ENCODE data around the gene OR2A14. TPM values are rescaled to one million over a fixed set of nuclear protein-coding genes. Genes with fewer than 3 reads are reported as not detected.
"Not testable (repeated sequence)": the region's sequence is repeated elsewhere in the genome, so short reads cannot be mapped to it uniquely, and the experiment has no call there.

OR2A14 gene
- polyA plus RNA-seq, 1 donor (not counting 4 experiments of a cell fraction or from before 2014, with no cell fraction given) = not detected

DNA sequence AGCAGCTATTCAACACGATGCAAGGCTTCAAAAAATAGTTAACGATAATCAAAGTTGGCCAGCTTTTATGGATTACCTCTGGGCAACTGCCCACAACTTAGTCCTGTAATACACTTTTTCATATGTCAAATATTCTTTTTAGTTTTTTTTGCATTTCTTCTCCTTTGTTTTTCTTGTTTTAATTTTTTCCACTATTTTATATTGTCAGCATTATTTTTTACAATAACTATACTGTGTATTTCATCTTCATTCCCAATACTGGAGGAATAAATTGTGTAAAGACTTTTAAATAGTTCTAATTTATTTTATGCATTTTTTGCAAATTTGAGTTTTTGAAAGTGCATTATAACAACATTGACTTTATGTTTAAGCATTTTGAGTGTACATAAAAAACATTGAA is 41.8 kb downstream of the OR2A14 start:
- H3K9me1 ChIP-seq (ENCODE audit: control insufficient read depth, extremely low read depth, insufficient read depth, low read length) = no peaks in the 10 kb centered on the region
- H3K27ac ChIP-seq (ENCODE audit: control insufficient read depth, insufficient read depth, low read length) = no peak overlapping the region
- TF ChIP-seq, protein P1, sequence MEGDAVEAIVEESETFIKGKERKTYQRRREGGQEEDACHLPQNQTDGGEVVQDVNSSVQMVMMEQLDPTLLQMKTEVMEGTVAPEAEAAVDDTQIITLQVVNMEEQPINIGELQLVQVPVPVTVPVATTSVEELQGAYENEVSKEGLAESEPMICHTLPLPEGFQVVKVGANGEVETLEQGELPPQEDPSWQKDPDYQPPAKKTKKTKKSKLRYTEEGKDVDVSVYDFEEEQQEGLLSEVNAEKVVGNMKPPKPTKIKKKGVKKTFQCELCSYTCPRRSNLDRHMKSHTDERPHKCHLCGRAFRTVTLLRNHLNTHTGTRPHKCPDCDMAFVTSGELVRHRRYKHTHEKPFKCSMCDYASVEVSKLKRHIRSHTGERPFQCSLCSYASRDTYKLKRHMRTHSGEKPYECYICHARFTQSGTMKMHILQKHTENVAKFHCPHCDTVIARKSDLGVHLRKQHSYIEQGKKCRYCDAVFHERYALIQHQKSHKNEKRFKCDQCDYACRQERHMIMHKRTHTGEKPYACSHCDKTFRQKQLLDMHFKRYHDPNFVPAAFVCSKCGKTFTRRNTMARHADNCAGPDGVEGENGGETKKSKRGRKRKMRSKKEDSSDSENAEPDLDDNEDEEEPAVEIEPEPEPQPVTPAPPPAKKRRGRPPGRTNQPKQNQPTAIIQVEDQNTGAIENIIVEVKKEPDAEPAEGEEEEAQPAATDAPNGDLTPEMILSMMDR (optimal IDR thresholded peaks at IDR 0.05 in 1 of 3, IDR thresholded peaks at IDR 0.05 in 1 of 3, conservative IDR thresholded peaks at IDR 0.05 in 1 of 3; ENCODE audit: extremely low read depth in 1 of 3, insufficient read depth in 2 of 3, low read length in 3 of 3) = no peak
- TF ChIP-seq EZH2 (IDR thresholded peaks at IDR 0.05; ENCODE audit: low read length) = no peak
- H3K4me3 ChIP-seq (ENCODE audit: control insufficient read depth in 2 of 3, extremely low read depth in 1 of 3, insufficient read depth in 2 of 3, low read depth in 1 of 3, low read length in 3 of 3) = no peak overlapping the region
- no peaks in the 10 kb centered on the region for H3K9me3 ChIP-seq (ENCODE audit: control insufficient read depth, low read depth, low read length)
- H3K27me3 ChIP-seq (ENCODE audit: control insufficient read depth, extremely low read depth, insufficient read depth, low read length) = no peaks in the 10 kb centered on the region
- FAIRE-seq (no peak), DNase-seq (ENCODE audit: low read depth, low spot score) (no peak)
- no peak overlapping the region for H3K9ac ChIP-seq (ENCODE audit: control insufficient read depth, extremely low read depth, insufficient read depth, low read length)
- H3K4me1 ChIP-seq (ENCODE audit: control insufficient read depth, extremely low read depth, insufficient read depth, low read length) = no peaks in the 10 kb centered on the region
- dilution Hi-C loops (cut with MboI; ENCODE audit: extremely low pct_ligation_motif_present, low sequenced_read_pairs) = no loop called here
- no peak overlapping the region for H2AFZ ChIP-seq (ENCODE audit: control insufficient read depth, low read length)
- H3K79me2 ChIP-seq (ENCODE audit: control insufficient read depth, insufficient read depth, low read length) = no peaks in the 10 kb centered on the region
- H3K4me2 ChIP-seq (ENCODE audit: control insufficient read depth, extremely low read depth, insufficient read depth, low read depth, low read length) = no peak overlapping the region
- no peaks in the 10 kb centered on the region for H4K20me1 ChIP-seq (ENCODE audit: control insufficient read depth, extremely low read depth, insufficient read depth, low read length)
- H3K36me3 ChIP-seq (ENCODE audit: control insufficient read depth in 2 of 2, extremely low read depth in 1 of 2, insufficient read depth in 2 of 2, low read length in 2 of 2) = no peaks in the 10 kb centered on the region

DNA sequence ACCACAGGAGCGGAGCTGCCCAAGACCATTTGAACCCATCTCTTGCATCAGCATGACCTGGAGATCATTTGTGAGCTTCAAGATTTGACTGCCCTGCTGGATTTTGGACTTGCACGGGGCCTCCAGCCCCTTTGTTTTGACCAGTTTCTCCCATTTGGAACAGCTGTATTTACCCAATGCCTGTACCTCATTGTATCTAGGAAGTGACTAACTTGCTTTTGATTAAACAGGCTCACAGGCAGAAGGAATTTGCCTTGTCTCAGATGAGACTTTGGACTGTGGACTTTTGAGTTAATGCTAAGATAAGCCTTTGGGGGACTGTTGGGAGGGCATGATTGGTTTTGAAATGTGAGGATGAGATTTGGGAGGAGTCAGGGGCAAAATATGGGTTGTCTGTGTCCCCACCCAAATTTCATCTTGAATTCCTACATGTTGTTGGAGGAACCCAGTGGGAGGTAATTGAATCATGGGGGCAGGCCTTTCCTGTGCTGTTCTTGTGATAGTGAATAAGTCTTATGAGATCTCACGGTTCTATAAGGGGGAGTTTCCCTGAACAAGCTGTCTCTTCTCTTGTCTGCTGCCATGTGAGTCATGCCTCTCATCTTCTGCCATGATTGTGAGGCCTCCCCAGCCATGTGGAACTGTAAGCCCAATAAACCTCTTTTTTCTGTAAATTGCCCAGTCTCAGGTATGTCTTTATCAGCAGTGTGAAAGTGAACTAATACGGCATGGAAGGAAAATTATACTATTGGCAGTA is 48.8 kb downstream of the OR2A14 start:
- FAIRE-seq; H3K4me3 ChIP-seq (ENCODE audit: control insufficient read depth in 2 of 3, extremely low read depth in 1 of 3, insufficient read depth in 2 of 3, low read depth in 1 of 3, low read length in 3 of 3); H3K4me1 ChIP-seq (ENCODE audit: control insufficient read depth, extremely low read depth, insufficient read depth, low read length); H3K27me3 ChIP-seq (ENCODE audit: control insufficient read depth, extremely low read depth, insufficient read depth, low read length); H3K27ac ChIP-seq (ENCODE audit: control insufficient read depth, insufficient read depth, low read length); H3K9me1 ChIP-seq (ENCODE audit: control insufficient read depth, extremely low read depth, insufficient read depth, low read length); DNase-seq (ENCODE audit: low read depth, low spot score); H2AFZ ChIP-seq (ENCODE audit: control insufficient read depth, low read length); H3K79me2 ChIP-seq (ENCODE audit: control insufficient read depth, insufficient read depth, low read length); H3K9ac ChIP-seq (ENCODE audit: control insufficient read depth, extremely low read depth, insufficient read depth, low read length); H3K36me3 ChIP-seq (ENCODE audit: control insufficient read depth in 2 of 2, extremely low read depth in 1 of 2, insufficient read depth in 2 of 2, low read length in 2 of 2); H3K4me2 ChIP-seq (ENCODE audit: control insufficient read depth, extremely low read depth, insufficient read depth, low read depth, low read length); H3K9me3 ChIP-seq (ENCODE audit: control insufficient read depth, low read depth, low read length); dilution Hi-C loops (cut with MboI; ENCODE audit: extremely low pct_ligation_motif_present, low sequenced_read_pairs); H4K20me1 ChIP-seq (ENCODE audit: control insufficient read depth, extremely low read depth, insufficient read depth, low read length): not testable (repeated sequence)

DNA sequence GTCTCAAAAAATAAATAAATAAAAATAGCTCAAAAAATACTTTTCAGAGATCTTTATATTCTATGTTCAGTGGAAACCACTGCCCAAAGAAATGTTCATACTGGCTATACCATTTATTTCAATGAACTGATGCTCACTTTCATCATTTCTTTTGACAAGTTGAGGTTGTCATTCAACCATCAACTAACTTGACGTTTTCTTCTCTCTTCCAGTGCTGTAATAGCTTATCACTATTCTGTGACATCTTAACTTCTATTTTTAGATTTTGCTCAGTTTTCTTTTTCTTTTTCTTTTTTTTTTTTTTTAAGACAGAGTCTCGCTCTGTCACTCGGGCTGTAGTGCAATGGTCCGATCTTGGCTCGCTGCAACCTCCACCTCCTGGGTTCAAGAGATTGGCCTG is 51.6 kb downstream of the OR2A14 start:
- TF ChIP-seq, protein P1 (optimal IDR thresholded peaks at IDR 0.05 in 1 of 3, IDR thresholded peaks at IDR 0.05 in 1 of 3, conservative IDR thresholded peaks at IDR 0.05 in 1 of 3; ENCODE audit: extremely low read depth in 1 of 3, insufficient read depth in 2 of 3, low read length in 3 of 3) = no peak
- TF ChIP-seq EZH2 (IDR thresholded peaks at IDR 0.05; ENCODE audit: low read length) = no peak
- dilution Hi-C loops (cut with MboI; ENCODE audit: extremely low pct_ligation_motif_present, low sequenced_read_pairs) = no loop called here
- no peak for FAIRE-seq

More for the DNA sequence above, 51.6 kb downstream of the OR2A14 start:
- Histone ChIP-seq H3K4me1 (ENCODE audit: control insufficient read depth, extremely low read depth, insufficient read depth, low read length) (no peaks in the 10 kb centered on the region), H3K27me3 (ENCODE audit: control insufficient read depth, extremely low read depth, insufficient read depth, low read length) (no peaks in the 10 kb centered on the region), H2AFZ (ENCODE audit: control insufficient read depth, low read length) (no peak overlapping the region), H3K36me3 (ENCODE audit: control insufficient read depth in 2 of 2, extremely low read depth in 1 of 2, insufficient read depth in 2 of 2, low read length in 2 of 2) (no peaks in the 10 kb centered on the region), H3K4me3 (ENCODE audit: control insufficient read depth in 2 of 3, extremely low read depth in 1 of 3, insufficient read depth in 2 of 3, low read depth in 1 of 3, low read length in 3 of 3) (no peak overlapping the region), H3K79me2 (ENCODE audit: control insufficient read depth, insufficient read depth, low read length) (no peaks in the 10 kb centered on the region), H3K9ac (ENCODE audit: control insufficient read depth, extremely low read depth, insufficient read depth, low read length) (no peak overlapping the region), H3K4me2 (ENCODE audit: control insufficient read depth, extremely low read depth, insufficient read depth, low read depth, low read length) (no peak overlapping the region), H3K9me3 (ENCODE audit: control insufficient read depth, low read depth, low read length) (no peaks in the 10 kb centered on the region), H4K20me1 (ENCODE audit: control insufficient read depth, extremely low read depth, insufficient read depth, low read length) (no peaks in the 10 kb centered on the region), H3K9me1 (ENCODE audit: control insufficient read depth, extremely low read depth, insufficient read depth, low read length) (no peaks in the 10 kb centered on the region), H3K27ac (ENCODE audit: control insufficient read depth, insufficient read depth, low read length) (no peak overlapping the region)
- DNase-seq (ENCODE audit: low read depth, low spot score) = no peak

Measured in keratinocyte (primary cell).